Glomerular visceral epithelial cell (primary cell): ENCODE data around the gene SDK1.

ENCODE experiments used
- DNase-seq: peaks from one replicate; pipeline ENCODE4 v3.0.0-alpha.2; 2016; ENCODE audit errors: extremely low spot score

Gene SDK1

GRCh38 chr7:4174016-4174415 lies 873.0 kb downstream of the SDK1 start:
- no peak for DNase-seq

DNA sequence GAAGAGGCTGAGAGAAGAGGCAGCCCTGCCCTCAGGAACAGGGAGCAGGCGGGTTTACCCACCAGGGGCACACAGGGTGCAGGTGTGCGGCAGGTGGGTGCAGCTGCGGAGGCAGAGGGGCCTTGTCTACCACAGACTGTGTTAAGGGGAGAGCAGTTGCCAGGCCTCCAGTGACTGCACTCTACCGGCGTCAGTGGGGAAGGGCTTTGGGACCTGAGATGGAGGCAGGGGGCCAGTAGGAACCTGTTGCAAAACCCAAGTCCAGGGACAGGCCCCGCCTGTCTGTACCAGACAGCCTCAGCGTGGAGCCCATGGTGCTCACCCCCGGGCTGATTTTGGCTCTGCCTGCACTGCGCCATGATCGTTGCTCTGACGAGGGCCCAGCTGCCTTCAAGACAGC lies 873.4 kb downstream of the SDK1 start:
- DNase-seq = no peak

- no peak for DNase-seq
Measured at GRCh38 chr7:4174884-4175283, 873.8 kb downstream of the SDK1 start.

DNA sequence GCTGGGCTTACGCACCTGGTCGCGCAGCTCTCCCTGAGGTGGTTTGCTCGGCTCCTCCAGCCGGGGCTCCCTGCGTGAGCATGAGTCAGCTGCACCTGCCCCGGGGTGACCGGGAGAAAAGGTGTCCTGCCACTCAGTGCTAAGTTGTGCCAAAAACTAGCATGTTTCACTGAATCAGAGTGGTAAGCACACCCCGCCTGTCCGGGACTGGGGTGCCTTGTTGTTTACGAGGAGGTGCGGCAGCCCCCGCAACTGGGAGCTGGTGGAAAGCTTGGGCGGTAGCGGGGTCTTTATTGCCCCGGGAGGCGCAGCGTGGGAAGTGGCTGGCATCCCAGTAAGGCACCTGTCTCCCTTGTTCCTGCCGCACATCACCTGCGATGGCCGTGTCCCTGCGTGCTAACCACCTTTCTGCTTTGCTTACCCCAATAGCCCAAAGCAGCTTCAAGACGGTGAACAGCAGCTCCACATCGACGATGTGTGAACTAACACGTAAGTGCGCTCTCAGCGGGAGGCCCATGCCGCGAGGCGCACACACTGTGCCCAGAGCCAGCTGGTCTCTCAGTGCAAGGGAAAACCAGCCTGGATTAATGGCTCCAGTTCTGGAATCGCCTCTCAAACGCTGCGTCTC lies 874.4 kb downstream of the SDK1 start:
- DNase-seq = no peak

DNA sequence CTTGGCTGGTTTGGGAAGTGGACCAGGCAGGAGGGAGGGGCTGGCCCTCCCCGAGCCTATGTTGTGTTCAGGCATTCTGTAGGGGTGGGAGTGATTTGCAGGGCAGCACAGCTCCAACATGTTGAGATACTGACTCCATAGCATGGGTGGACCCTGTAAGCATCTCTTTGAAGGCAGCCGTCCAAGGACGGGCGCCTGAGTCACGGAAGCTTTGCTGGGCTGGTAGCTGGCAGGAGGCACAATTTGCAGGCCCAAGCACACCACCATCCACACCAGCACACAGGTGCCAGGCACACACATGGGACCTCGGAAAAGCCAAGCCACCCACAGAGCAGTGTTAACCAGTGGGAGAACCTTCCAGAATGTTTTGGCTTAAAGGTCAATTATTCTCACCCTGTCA lies 875.9 kb downstream of the SDK1 start:
- no peak for DNase-seq

GRCh38 chr7:4178416-4178815 lies 877.4 kb downstream of the SDK1 start:
- no peak for DNase-seq

GRCh38 chr7:4178916-4179687 lies 878.0 kb downstream of the SDK1 start:
- no peak for DNase-seq

GRCh38 chr7:4179688-4180380 lies 878.8 kb downstream of the SDK1 start:
- DNase-seq = no peak

DNA sequence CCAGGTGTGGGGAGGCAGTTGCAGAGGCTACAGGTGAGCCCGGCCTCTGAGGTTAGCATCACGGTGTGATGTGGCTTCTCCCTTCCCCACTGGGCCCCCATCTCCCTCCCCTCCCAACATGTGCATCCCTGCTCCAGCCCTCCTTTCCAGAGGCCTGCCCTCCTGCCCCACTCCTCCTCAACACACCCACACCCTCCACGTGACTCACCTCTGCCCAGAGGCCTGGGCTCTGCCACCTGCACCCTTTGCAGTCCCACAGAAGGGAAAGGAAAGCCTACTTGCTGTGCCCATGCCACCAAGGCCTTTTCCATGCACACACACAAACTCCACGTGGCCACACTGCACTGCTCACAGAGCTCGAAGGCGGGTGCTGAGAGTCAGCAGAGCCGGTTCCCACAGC lies 880.4 kb downstream of the SDK1 start:
- DNase-seq = no peak

DNA sequence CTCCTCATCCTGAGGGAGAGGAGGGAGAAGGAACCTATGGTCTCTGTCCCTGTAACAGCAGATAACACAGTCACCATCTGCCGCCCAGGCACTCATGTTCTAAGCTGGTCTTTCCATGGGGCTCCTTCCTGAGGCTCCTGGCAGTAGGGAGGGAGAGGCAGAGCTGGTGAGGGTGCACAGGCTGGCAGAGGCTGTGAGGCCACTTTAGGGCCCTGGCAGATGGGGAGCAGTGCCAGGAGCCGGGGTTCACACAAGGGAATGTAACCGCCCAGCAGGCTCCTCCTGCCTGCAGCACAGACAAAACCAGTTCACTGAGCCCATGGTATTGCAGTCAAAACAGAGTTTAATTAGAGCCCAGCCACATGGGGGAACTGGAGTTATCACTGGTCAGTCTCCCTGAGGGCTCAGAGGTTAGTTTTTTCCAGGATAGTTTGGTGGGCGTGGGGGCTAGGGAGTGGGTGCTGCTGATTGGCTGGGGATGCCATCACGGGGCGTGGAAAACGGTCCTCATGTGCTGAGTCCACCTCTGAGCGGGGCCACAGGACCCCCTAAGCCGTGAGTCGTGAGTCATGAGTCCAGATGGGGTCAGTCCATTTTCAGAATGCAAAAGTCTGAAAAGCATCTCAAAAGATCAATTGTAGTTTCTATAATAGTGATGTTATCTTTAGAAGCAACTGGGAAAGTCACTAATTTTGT lies 881.7 kb downstream of the SDK1 start:
- no peak for DNase-seq

- no peak for DNase-seq
Measured at GRCh38 chr7:4184653-4185052, 883.6 kb downstream of the SDK1 start.

DNA sequence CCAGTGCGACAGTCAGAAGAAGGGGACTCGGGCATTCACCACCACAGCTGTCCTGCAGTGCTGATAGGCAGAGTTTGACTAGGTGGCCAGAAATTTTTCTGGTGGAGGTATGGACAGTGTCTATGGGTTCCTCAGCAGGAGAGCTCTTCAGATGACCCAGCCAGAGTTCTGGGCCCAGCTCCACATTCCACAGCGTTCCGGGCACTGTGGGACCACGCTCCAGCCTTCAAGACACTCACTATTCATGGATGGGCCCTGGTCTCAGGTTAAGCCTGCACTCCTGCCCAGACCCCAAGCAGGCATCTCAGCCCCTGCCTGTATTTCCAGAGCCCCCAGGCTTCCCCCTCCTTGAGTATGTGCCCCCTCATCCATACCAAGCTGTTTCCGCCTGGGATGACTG lies 884.1 kb downstream of the SDK1 start:
- no peak for DNase-seq

DNA sequence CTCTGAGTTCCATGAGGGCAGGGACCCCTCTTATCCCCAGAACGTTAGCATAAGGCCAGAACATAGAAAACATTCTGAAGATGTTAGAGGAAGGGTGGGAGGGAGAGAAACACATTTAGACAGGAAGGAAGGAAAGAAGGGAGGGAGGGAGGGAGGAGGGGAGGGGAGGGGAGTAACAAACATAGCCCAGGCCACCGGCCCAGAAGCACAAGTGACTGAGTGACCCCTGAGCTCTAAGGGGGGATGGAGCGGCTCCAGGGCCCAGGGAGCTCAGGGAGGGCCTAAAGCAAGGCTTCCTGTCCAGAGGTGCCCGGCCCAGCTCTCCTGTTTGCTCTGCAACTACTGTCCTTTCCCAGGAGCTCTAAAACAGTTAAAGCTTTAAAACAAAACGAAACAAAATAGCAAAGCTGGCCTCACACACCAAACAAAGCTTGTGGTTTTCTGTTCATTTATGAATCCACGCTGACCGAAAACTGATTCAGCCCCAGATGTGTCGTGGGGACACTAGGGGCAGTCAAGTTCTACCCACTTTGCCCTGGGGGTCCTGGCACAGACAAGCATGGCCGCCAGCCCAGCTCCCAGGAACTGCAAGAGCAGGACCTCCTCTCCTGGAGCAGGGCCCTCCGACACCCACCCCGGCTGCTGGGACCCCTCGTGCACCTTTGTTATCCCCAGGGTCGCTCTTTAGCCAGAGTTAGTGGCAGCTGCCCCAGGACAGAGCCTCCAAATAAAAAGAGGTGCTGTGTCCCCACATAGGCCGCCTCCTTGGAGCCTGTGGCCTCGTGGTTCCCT lies 884.9 kb downstream of the SDK1 start:
- no peak for DNase-seq

DNA sequence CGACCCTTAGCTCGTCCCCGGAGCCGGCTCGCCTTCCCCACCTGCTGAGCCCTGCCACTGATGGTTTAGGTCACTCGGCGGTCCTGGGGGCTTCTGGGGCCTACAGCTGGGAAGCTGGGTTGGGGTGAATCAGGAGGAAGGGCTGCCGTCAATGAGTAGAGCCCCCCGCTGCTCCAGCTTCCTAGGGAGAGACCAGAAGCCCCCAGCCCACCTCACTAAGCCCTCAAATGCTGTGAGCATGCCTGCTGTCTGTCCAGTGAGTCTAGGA lies 885.4 kb downstream of the SDK1 start:
- DNase-seq = no peak

GRCh38 chr7:4188651-4189050 lies 887.6 kb downstream of the SDK1 start:
- DNase-seq = no peak

DNA sequence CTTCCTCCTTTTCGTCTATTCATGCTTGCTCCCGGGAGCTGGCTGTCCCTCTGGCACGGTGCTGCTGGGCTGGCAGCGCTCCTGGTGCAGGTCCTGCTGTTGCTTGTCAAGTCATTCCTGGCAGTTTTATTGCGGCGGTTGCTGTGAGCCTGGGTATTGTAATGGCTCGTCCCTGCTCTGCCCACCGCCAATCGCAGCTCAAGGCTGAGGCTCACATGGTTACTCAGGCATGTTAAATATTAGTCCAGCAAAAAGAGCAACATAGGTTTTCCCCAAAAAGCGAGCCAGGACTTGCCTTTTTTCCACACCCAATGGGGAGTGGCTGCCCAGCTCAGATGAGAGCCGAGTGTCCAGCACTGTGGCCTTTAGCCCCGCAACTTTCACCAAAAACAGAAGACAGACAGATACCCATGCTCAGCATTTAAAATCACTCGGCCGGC lies 888.1 kb downstream of the SDK1 start:
- peak; percentile 42 for DNase-seq

DNA sequence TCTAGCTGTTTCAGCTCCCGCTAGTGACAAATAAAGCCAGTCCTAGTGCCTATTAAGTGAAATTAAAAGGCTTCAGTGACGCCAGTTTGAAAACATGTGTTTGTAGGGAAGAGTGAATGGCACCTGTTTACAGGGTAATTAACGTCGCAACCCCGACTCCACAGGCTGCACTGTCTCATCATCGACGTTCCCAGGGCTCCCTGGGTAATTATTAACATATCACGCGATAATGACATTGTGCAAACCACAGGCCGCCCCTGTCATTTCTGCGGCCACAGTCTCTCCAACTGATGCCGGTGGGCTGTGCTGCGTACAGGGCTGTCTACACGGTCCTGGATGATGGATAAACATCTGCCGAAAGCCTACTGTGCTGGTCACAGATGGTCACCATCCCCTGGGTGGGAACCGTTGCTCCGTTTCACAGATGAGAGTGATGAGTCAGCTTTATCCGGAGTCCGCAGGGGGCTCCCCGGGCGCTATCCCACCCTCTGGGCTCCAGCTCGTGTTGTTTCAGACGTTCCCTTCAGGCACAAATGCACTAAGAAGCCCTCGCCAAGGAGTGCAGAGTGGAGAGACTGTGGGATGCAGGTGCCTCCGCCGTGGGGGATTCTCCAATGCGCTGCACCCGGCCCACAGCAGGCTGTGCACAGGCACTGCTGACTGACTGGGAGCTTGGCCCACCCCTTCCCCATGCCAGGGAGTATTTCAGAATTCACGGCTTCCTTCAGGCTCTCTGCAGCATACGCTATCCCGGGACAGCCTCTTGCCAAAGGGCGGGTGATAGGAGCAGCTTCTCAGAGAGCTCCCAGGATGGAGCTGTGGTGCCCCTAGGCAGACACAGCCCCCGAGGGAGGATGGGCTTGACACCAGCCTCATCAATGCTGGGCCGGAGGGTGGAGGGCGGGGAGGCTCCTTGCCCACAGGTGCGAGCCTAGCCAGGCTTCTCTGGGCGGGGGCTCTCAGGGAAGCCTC lies 889.2 kb downstream of the SDK1 start:
- peak; percentile 3 for DNase-seq

GRCh38 chr7:4191046-4191445 lies 890.0 kb downstream of the SDK1 start:
- DNase-seq = no peak

DNA sequence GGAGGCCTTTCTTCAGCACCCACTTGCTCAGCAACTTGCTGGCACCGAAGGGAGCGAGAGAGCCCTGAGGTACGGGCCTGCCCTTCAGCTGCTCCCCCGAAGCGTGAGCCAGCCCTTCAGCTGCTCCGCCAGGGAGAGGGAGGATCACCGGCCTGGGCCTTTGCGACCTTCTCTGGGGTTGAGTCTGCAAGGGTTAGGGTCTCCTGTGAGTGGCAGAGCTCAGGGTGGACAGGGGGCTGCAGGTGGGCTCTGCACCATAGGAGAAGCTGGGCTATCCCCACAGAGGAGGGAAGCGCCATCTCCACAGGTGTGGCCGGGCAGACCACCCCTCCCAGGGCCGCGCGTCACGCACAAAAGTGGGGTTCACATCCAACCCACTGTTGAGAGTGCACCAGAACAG lies 890.5 kb downstream of the SDK1 start:
- DNase-seq = no peak

DNA sequence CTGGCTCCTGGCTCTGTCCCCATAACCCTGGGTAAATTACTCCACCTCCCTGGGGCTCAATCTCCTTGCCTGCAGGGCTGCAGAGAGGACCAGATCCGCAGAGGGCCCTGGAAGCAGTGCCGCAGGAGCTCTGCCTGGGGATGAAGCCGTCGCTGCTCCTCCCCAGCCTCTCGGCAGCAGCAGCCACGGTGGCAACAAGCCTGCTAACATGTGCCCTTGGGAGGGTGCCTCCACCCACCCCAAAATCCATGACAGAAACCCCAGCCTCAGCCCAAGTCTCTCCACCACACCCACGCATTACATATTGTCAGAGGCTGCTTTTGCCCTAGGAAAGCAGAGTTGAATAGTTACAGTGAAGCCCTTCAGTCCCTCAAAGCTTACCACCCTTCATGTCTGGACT lies 894.6 kb downstream of the SDK1 start:
- no peak for DNase-seq
